Stimulated activated CD8-positive, alpha-beta memory T cell treated with anti-CD3 and anti-CD28 coated beads, Interleukin-15, amount 100 ng/mL, for 4 hours (primary cell): Measurements from ENCODE around the gene HOXB7.

ENCODE experiments used
- DNase-seq, 2 donors: peaks; one replicate each; pipeline ENCODE4 v3.0.0-alpha.2; 2020; ENCODE audit warnings: low read depth in 2 of 2

HOXB7 gene

GRCh38 chr17:48623583-48623982, 12.8 kb upstream of the HOXB7 start:
- DNase-seq = no peak

- no peak for DNase-seq
These were observed 12.0 kb upstream of the HOXB7 start for GRCh38 chr17:48622857-48623256.

- no peak for DNase-seq
These were observed 10.9 kb upstream of the HOXB7 start for GRCh38 chr17:48621410-48622392.

- DNase-seq = no peak
These were observed 9.8 kb upstream of the HOXB7 start for GRCh38 chr17:48620461-48621139.

GRCh38 chr17:48619826-48620449, 9.1 kb upstream of the HOXB7 start:
- DNase-seq = no peak

- peak; percentile 53 to 60 for DNase-seq
These were observed 7.6 kb upstream of the HOXB7 start for GRCh38 chr17:48618256-48618896.

- no peak for DNase-seq
These were observed 6.8 kb upstream of the HOXB7 start for GRCh38 chr17:48617471-48618255.

- no peak for DNase-seq
These were observed 6.1 kb upstream of the HOXB7 start for GRCh38 chr17:48616717-48617470.

GRCh38 chr17:48615963-48616716, 5.3 kb upstream of the HOXB7 start:
- DNase-seq = no peak

- DNase-seq = no peak
These were observed 4.5 kb upstream of the HOXB7 start, which contains the start of gene HOXB8 for GRCh38 chr17:48615047-48615962. TSS of gene HOXB8 (minus strand) at chr17:48615292. CDS start at chr17:48614704, 588 bp downstream.

- DNase-seq = no peak
These were observed 3.3 kb upstream of the HOXB7 start for GRCh38 chr17:48613862-48614694.

- no peak for DNase-seq
These were observed 2.3 kb upstream of the HOXB7 start for GRCh38 chr17:48612854-48613691.

GRCh38 chr17:48612456-48612853, 1.6 kb upstream of the HOXB7 start:
- DNase-seq = no peak

- no peak for DNase-seq
These were observed 1.1 kb upstream of the HOXB7 start for GRCh38 chr17:48611681-48612455.

GRCh38 chr17:48611213-48611612, 396 bp upstream of the HOXB7 start:
- DNase-seq = no peak

- no peak for DNase-seq
These were observed 997 bp downstream of the HOXB7 start for GRCh38 chr17:48609759-48610281.
